Muscle of leg (tissue), 16 donors: ENCODE results near the gene GORASP2. TPM values are rescaled to one million over a fixed set of nuclear protein-coding genes. Genes with fewer than 3 reads are reported as not detected.
A peak's percentile ranks its signal among the peaks of the same experiment; 100 is the strongest.

Experiments
- DNase-seq: peaks from one replicate; pipeline ENCODE4 v3.0.0; 2013
- H3K27ac ChIP-seq: one replicate; pipeline ENCODE4 v1.5.1; 2013; ENCODE audit warnings: mild to moderate bottlenecking, low read length, control low read depth
- H3K27me3 ChIP-seq: one replicate; pipeline ENCODE4 v1.6.1; 2013; ENCODE audit warnings: low read length; ENCODE audit not compliant: control insufficient read depth, insufficient read depth
- H3K36me3 ChIP-seq: one replicate; pipeline ENCODE4 v1.6.1; 2013; ENCODE audit warnings: low read length; ENCODE audit not compliant: control insufficient read depth, insufficient read depth
- H3K4me1 ChIP-seq: one replicate; pipeline ENCODE4 v1.6.1; 2013; ENCODE audit warnings: low read length; ENCODE audit not compliant: control insufficient read depth, insufficient read depth
- H3K4me3 ChIP-seq: one replicate; pipeline ENCODE4 v1.5.1; 2013; ENCODE audit warnings: low read length, control low read depth
- H3K9me3 ChIP-seq: replicated peaks from 2 replicates; pipeline ENCODE4 v1.6.1; 2013; ENCODE audit warnings: low read depth, low read length; ENCODE audit not compliant: control insufficient read depth
- WGBS: methylation state at CpG from one replicate; pipeline ENCODE4 v1.1.5; 2013; ENCODE audit warnings: missing lambda C conversion rate; ENCODE audit not compliant: insufficient coverage; 5-methylcytosine and 5-hydroxymethylcytosine counted together
- long read RNA-seq, 11 donors: transcript quantifications; one replicate each; lab custom pipeline, GENCODE V29; 2026
- polyA plus RNA-seq, 8 donors: library from polyadenylated mRNA; unstranded; fragments of 120-200 nt; gene quantifications; one replicate each; pipeline versions ENCODE4 v1.2.1 to v1.2.3, GENCODE V29; 2013; ENCODE audit warnings: inconsistent platforms in 1 of 8, low replicate concordance in 1 of 8; ENCODE audit not compliant: insufficient read length in 8 of 8, insufficient read depth in 1 of 8
- total RNA-seq: library from RNA; stranded (reverse); fragments of 120-200 nt; gene quantifications from one replicate; pipeline ENCODE4 v1.2.4, GENCODE V29; 2013

GORASP2 gene
- total RNA-seq (24.6 TPM), polyA plus RNA-seq (10 to 100 TPM; 60.9 to 84.6 (median 76.3) TPM)
- long read RNA-seq, donor 1, transcript GORASP2-201 (10 exons, 3,173 nt): major isoform, 16 of 17 reads
- long read RNA-seq, donor 1, partial matches to known transcripts: 0 of 17 reads
- long read RNA-seq, donor 1, other reads (novel, unspliced or antisense): 0 of 17 reads
- long read RNA-seq, donor 2: 0 reads
- long read RNA-seq, donor 3, transcript GORASP2-201 (10 exons, 3,173 nt): major isoform, 19 of 43 reads
- long read RNA-seq, donor 3, partial matches to known transcripts: 21 of 43 reads
- long read RNA-seq, donor 3, other reads (novel, unspliced or antisense): 0 of 43 reads
- long read RNA-seq, donor 4, transcript GORASP2-207 (5 exons, 2,096 nt): major isoform, 10 of 40 reads
- long read RNA-seq, donor 4, transcript GORASP2-201 (10 exons, 3,173 nt): minor isoform, 7 of 40 reads
- long read RNA-seq, donor 4, partial matches to known transcripts: 23 of 40 reads
- long read RNA-seq, donor 4, other reads (novel, unspliced or antisense): 0 of 40 reads
- long read RNA-seq, donor 5, transcript GORASP2-207 (5 exons, 2,096 nt): minor isoform, 12 of 140 reads
- long read RNA-seq, donor 5, transcript GORASP2-201 (10 exons, 3,173 nt): major isoform, 33 of 140 reads
- long read RNA-seq, donor 5, partial matches to known transcripts: 93 of 140 reads
- long read RNA-seq, donor 5, other reads (novel, unspliced or antisense): 0 of 140 reads
- long read RNA-seq, donor 6, transcript GORASP2-207 (5 exons, 2,096 nt): minor isoform, 12 of 79 reads
- long read RNA-seq, donor 6, transcript GORASP2-201 (10 exons, 3,173 nt): major isoform, 30 of 79 reads
- long read RNA-seq, donor 6, partial matches to known transcripts: 36 of 79 reads
- long read RNA-seq, donor 6, other reads (novel, unspliced or antisense): 0 of 79 reads
- long read RNA-seq, donor 7, transcript GORASP2-207 (5 exons, 2,096 nt): major isoform, 16 of 62 reads
- long read RNA-seq, donor 7, transcript GORASP2-201 (10 exons, 3,173 nt): minor isoform, 12 of 62 reads
- long read RNA-seq, donor 7, partial matches to known transcripts: 32 of 62 reads
- long read RNA-seq, donor 7, other reads (novel, unspliced or antisense): 0 of 62 reads
- long read RNA-seq, donor 8, transcript GORASP2-201 (10 exons, 3,173 nt): major isoform, 11 of 33 reads
- long read RNA-seq, donor 8, transcript GORASP2-207 (5 exons, 2,096 nt): minor isoform, 8 of 33 reads
- long read RNA-seq, donor 8, partial matches to known transcripts: 13 of 33 reads
- long read RNA-seq, donor 8, other reads (novel, unspliced or antisense): 0 of 33 reads
- long read RNA-seq, donor 9, transcript GORASP2-201 (10 exons, 3,173 nt): minor isoform, 9 of 40 reads
- long read RNA-seq, donor 9, transcript GORASP2-207 (5 exons, 2,096 nt): major isoform, 17 of 40 reads
- long read RNA-seq, donor 9, partial matches to known transcripts: 13 of 40 reads
- long read RNA-seq, donor 9, other reads (novel, unspliced or antisense): 0 of 40 reads
- long read RNA-seq, donor 10, transcript GORASP2-201 (10 exons, 3,173 nt): major isoform, 12 of 42 reads
- long read RNA-seq, donor 10, transcript GORASP2-207 (5 exons, 2,096 nt): minor isoform, 6 of 42 reads
- long read RNA-seq, donor 10, partial matches to known transcripts: 24 of 42 reads
- long read RNA-seq, donor 10, other reads (novel, unspliced or antisense): 0 of 42 reads
- long read RNA-seq, donor 11, transcript GORASP2-207 (5 exons, 2,096 nt): minor isoform, 7 of 75 reads
- long read RNA-seq, donor 11, transcript GORASP2-201 (10 exons, 3,173 nt): major isoform, 19 of 75 reads
- long read RNA-seq, donor 11, partial matches to known transcripts: 48 of 75 reads
- long read RNA-seq, donor 11, other reads (novel, unspliced or antisense): 0 of 75 reads

DNA sequence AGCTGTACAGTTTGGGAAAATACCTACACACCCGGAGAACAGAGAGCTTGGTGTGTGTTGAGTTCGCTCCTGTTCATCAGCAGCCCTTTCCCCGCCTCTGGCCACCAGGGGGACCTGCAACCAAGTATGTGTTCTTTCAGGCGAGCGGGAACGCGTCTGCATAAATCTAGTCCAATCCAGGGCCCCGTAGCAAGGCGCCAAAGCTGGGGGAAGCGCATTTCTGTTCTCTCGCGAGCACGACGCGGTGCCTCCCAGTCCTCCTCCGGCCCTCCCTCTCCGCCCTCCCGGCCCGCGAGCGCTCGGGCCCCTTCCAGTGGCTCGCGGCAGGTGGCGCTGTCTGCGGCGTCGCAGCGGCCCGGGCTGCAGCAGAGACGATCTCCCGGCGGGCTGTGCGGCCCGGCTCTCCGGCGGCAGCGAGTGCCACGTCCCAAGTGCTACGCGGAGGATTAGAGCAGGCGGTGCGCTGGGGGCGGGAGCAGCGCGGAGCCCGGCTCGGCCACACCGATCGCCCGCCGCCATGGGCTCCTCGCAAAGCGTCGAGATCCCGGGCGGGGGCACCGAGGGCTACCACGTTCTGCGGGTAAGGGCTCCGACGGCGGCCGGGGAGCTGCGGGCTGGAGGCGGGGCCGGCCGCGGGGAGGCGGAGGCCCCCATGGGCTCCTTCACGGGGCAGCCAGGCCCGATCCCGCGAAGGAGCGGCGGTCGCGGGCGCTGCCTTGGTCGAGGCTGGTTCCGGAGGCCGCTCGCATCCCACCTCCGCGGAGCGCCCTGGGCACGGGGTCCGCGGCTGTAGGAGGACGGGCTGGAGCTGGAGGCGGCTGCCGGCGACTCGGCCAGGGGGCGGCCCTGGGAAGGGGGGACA, at the start of gene GORASP2:
TSS of gene GORASP2 (plus strand) at position 430 of the 862 bp plus-strand sequence. CDS start at position 518, 88 bp downstream.
- Histone ChIP-seq H3K36me3 (no peaks in the 10 kb centered on the region), H3K4me1 (peaks cover 13% of the 10 kb centered on the region), H3K27ac (peak within 1 kb of the TSS; percentile 95), H3K4me3 (peak within 1 kb of the TSS; percentile 98), H3K27me3 (no peaks in the 10 kb centered on the region), H3K9me3 (peaks cover 4% of the 10 kb centered on the region)
- under 1% methylated on average over 77 of the region's 95 CpGs for WGBS
- DNase-seq: peak; percentile 100

DNA sequence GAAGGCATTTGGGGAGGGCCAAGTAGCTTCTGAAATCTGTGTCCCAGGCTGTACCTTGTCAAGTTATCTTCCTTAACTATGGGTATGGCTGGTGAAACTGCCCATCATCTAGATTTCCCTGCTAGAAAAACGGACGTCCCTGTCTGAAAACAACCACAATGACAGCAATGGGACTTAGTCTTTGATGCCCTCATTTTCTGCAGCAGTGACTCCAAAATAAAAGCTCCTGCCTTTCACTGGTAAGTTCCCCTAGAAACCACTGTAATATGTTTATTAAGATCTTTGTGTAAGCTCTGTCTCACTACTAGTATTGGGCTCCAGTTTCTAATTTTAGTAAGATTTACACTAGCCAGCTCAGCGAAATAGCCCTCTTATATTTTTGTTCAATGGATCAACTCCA, 47.2 kb upstream of the GORASP2 start:
- DNase-seq: no peak
- Histone ChIP-seq H3K4me1 (no peaks in the 10 kb centered on the region), H3K4me3 (no peak overlapping the region), H3K9me3 (no peaks in the 10 kb centered on the region), H3K27ac (no peak overlapping the region), H3K36me3 (no peaks in the 10 kb centered on the region), H3K27me3 (no peaks in the 10 kb centered on the region)
- WGBS: 45% methylated on average over 3 of the region's 3 CpGs

DNA sequence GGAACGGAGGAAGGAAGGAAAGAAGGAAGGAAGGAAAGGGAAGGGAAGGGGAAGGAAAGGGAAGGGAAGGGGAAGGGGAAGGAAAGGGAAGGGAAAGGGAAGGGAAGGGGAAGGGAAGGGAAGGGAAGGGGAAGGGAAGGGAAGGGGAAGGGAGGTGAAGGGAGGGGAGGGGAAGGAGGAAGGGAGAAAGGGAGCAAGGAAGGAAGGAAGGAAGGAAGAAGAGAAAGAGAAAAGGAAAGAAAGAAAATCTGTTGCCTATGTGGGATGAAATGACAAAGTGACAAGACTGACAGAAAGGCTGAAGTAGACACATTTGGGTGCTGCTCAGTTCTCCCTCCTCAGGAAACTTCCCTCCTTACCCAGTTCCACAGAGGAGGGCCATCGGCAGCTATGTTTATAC, 46.3 kb upstream of the GORASP2 start:
- Histone ChIP-seq H3K4me1 (no peaks in the 10 kb centered on the region), H3K9me3 (no peaks in the 10 kb centered on the region), H3K27me3 (no peaks in the 10 kb centered on the region), H3K4me3 (no peak overlapping the region), H3K36me3 (no peaks in the 10 kb centered on the region), H3K27ac (no peak overlapping the region)
- WGBS: 75% methylated on average over 1 of the region's 2 CpGs
- no peak for DNase-seq

DNA sequence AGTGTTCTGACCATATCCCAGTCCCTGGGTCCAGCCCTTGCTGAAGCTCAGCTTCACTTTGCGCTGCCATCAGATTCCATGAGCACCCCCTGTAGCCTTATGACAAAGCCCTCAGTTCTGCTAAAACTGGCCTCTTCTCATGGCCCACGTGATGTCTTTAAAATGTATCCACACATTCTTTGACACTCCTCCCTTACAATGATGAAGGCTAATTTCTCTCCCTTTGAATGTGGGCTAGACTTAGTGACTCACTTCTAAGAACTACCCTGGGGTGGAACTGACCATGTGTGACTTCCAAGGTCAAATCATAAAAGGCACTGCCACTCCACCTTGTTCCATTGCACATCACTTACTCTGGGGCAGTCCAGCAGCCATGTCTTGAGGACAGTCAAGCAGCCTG, 45.4 kb upstream of the GORASP2 start:
- H3K4me1 ChIP-seq: no peaks in the 10 kb centered on the region
- H3K36me3 ChIP-seq: no peaks in the 10 kb centered on the region
- H3K9me3 ChIP-seq: no peaks in the 10 kb centered on the region
- H3K4me3 ChIP-seq: no peak overlapping the region
- no peak for DNase-seq
- WGBS: 92% methylated on average over 1 of the region's 2 CpGs
- no peaks in the 10 kb centered on the region for H3K27me3 ChIP-seq
- no peak overlapping the region for H3K27ac ChIP-seq

DNA sequence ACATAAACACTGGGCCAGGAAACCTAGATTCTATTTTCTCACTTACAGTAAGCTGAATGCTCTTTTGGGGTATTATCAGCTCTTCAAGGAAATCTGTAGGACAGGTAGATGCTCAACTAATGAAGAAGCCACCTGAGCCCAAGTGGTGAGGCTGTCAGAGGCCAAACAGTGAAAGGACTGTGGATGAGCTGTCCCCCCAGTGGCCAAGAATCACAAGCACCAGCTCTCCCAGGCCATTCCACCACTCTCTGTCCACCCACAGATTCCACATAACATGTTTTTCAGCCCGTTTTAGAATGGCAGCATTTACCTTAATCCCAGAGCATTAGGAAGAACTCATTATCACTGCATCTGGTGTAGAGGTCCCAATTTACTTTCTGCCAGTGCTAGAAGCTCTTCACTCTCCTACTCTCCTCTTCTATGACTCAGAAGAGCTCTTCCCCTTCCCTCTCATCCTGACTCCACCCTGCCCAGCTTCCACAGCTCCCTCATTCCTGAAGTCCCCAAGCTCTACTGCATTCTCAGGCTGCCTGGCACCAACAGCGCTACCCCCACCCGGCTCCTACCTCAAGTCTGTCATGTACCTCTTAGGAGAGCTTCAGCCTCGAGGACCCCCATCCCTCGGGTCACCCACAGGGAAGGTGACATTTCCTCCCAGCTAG, 43.8 kb upstream of the GORASP2 start:
- H3K27me3 ChIP-seq: no peaks in the 10 kb centered on the region
- no peaks in the 10 kb centered on the region for H3K36me3 ChIP-seq
- no peaks in the 10 kb centered on the region for H3K4me1 ChIP-seq
- H3K9me3 ChIP-seq: no peaks in the 10 kb centered on the region
- no peak overlapping the region for H3K27ac ChIP-seq
- WGBS: 77% methylated on average over 5 of the region's 5 CpGs
- no peak overlapping the region for H3K4me3 ChIP-seq
- DNase-seq: no peak

DNA sequence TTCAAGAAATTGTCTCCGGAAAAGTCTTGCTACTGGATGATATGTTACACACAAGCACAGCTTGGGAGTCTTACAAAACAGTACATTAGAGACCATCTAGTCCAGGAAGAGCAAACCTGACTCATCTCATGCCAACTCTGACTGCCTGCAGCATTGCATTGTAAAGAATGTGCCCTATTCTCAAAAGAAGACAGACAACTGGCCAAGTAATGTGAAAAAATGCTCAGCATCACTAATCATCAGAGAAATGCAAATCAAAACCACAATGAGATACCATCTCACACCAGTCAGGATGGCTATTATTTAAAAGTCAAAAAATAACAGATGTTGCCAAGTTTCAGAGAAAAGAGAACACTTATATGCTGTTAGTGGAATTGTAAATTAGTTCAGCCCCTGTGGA, 42.7 kb upstream of the GORASP2 start:
- no peaks in the 10 kb centered on the region for H3K4me1 ChIP-seq
- H3K9me3 ChIP-seq: no peaks in the 10 kb centered on the region
- H3K36me3 ChIP-seq: no peaks in the 10 kb centered on the region
- H3K27me3 ChIP-seq: no peaks in the 10 kb centered on the region
- no peak for DNase-seq
- H3K4me3 ChIP-seq: no peak overlapping the region
- no peak overlapping the region for H3K27ac ChIP-seq
- WGBS: 86% methylated on average over 1 of the region's 1 CpG

DNA sequence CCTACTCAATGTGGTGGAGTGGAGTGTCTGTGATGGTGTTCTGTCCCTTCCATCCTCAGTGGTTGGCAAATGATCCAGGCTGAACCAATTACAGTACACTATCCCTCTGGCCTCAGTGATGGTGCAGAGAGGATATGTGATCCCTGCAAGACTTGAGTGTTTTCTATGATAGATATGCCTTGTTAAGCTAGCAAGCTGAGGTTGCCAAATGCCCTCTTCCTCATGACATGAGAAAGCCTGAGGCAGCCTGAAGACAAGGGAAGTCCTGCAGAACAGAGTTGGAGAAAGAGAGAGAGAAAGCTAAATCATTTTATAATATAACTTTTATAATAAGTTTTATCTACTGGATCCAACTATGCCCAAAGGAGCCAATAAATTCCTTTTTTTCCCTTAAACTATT, 41.6 kb upstream of the GORASP2 start:
- H3K4me1 ChIP-seq: no peaks in the 10 kb centered on the region
- no peaks in the 10 kb centered on the region for H3K9me3 ChIP-seq
- H3K4me3 ChIP-seq: no peak overlapping the region
- no peaks in the 10 kb centered on the region for H3K36me3 ChIP-seq
- DNase-seq: no peak
- H3K27me3 ChIP-seq: no peaks in the 10 kb centered on the region
- H3K27ac ChIP-seq: no peak overlapping the region

DNA sequence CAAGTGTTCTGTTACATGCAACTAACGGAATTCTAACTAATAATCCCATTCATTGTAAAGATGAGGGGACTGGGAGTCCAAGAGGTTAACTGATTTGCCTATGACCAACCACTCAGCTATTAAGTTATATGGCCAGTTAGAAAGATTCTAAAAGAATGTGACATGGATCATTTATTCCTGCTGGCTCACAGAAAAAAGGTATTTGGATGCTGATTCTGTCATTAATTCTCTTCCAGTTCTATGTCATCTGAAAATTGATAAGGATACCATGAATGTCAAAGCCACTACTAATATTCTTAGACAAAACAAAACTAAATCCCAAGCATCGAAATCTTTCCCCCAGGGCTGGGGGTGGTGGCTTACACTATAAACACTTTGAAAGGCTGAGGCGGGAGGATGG, 41.2 kb upstream of the GORASP2 start:
- whole genome bisulfite sequencing: no CpG with 5 or more reads among the region's 3 CpGs
- H3K27ac ChIP-seq: no peak overlapping the region
- no peaks in the 10 kb centered on the region for H3K27me3 ChIP-seq
- H3K36me3 ChIP-seq: no peaks in the 10 kb centered on the region
- no peak for DNase-seq
- H3K9me3 ChIP-seq: no peaks in the 10 kb centered on the region
- H3K4me3 ChIP-seq: no peak overlapping the region
- no peaks in the 10 kb centered on the region for H3K4me1 ChIP-seq
